GM21786 (cell line): ENCODE measurements around the gene PLAGL1.
"Not testable (repeated sequence)": the region's sequence is repeated elsewhere in the genome, so short reads cannot be mapped to it uniquely, and the experiment has no call there.

ENCODE experiments used
- ATAC-seq: cut with Tn5 transposase; IDR thresholded peaks from one replicate; pipeline ENCODE4 v1.9.1; 2021; ENCODE audit not compliant: unreplicated experiment

The PLAGL1 gene

DNA sequence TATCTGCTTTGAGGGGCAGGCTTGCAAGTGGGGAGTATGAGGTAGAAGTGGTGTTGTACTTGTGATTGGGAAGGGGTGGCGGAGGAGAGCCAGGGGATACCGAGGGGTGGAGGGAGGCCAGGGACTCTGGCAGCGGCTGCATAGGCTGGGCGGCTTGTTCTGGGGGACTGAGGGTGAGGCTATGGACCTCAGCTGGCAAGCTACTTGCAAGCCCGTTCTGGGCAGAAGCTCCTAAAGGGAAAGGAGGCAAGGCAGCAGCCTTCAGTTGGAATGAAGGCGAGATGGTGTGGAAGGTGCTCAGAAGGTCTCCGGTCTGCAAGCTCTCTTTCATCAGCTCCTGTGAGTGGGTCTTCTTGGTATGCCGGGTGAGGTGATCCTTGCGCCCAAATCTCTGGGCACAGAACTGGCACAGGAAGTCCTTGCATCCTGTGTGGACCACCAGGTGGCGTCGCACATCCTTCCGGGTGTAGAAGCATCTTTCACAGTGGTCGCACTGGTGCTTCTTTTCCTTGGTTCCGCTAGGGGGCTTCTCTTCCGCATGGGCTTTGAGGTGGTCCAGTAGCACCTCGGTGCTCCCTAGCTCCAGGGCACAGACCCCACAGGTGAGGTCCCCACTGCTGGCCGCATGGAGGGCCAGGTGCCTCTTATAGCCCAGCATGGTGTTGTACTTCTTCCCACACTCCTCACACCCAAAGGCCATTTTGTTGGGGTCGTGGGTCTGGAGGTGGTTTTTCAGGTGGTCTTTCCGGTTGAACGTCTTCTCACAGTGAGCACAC is 66.0 kb downstream of the PLAGL1 start:
- ATAC-seq = peak; percentile 49

- ATAC-seq = peak; percentile 98
These were observed 68.0 kb downstream of the PLAGL1 start for GRCh38 chr6:143940011-143940597.

GRCh38 chr6:143939364-143939763 is 68.7 kb downstream of the PLAGL1 start:
- ATAC-seq = no peak

GRCh38 chr6:143937668-143937970 is 70.4 kb downstream of the PLAGL1 start:
- ATAC-seq = no peak

DNA sequence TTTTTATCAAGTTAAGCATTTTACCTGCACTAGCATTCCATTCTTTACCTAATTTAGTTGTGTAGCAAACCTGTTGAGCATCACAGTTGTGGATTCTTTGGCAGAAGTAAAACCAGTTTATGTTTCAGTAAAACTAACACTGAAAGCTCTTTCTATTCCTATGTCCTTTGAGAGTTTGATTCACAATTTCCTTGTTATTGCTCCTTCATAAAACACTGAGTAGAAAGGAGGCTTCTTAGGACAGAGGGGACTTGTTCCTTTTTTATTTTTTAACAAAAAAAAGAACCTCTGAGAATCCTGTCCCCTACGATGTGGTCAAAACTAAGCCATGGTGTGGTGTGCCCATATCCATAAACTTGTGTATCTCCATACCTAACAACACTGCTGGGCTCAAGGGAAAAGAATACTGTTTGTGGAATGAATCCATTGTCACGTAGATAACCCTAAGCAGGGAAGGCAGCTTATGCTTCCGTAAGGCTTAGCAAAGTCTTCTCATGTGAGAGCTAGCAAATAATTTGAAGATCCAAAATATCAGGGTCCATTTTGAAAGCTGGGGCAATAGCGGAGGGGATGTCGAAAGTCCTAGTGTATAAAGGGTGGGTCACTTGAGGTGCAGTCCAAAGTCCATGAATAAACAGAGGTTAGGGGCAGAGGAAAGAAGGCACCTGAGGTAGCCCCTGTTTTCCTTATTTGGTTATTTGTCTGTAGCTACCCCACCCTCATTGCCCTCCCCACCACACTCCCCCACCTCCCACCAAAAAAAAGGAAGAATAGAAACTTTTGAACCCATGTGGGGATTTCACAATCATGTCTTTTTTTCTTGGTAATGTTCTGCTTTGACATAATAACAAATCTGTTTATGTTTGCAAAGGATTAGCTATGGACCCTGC is 71.0 kb downstream of the PLAGL1 start:
- no peak for ATAC-seq

GRCh38 chr6:143936347-143936746 is 71.7 kb downstream of the PLAGL1 start:
- no peak for ATAC-seq

- no peak for ATAC-seq
These were observed 73.2 kb downstream of the PLAGL1 start for GRCh38 chr6:143934867-143935266.

- no peak for ATAC-seq
These were observed 73.7 kb downstream of the PLAGL1 start for GRCh38 chr6:143934331-143934730.

GRCh38 chr6:143929975-143930374 is 78.1 kb downstream of the PLAGL1 start:
- ATAC-seq = no peak

DNA sequence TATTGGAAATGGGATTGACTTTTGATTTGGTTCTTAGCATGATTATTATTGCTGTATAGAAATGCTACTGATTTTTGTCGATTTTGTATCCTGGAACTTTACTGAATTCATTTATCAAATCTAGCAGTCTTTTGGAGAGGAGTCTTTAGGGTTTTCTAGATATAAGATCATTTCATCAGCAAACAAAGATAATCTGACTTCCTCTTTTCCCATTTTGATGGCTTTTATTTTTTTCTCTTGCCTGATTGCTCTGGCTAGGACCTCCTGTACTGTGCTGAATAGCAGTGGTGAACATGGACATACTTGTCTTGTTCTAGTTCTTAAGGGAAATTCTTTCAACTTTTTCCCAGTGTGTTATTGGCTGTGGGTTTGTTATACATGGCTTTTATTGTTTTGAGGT is 79.2 kb downstream of the PLAGL1 start:
- ATAC-seq = no peak

DNA sequence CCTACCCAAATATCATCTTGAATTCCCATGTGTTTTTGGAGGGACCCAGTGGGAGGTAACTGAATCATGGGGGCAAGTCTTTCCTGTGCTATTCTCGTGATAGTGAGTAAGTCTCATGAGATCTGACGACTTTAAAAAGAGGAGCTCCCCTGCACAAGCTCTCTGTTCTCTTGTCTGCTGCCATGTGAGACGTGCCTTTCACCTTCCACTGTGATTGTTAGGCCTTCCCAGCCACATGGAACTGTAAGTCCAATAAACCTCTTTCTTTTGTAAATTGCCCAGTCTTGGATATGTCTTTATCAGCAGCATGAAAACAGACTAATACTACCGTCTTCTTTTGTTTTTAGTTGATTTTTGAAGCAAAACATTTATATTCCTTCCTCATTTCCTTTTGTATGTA is 91.0 kb downstream of the PLAGL1 start:
- ATAC-seq = not testable (repeated sequence)

DNA sequence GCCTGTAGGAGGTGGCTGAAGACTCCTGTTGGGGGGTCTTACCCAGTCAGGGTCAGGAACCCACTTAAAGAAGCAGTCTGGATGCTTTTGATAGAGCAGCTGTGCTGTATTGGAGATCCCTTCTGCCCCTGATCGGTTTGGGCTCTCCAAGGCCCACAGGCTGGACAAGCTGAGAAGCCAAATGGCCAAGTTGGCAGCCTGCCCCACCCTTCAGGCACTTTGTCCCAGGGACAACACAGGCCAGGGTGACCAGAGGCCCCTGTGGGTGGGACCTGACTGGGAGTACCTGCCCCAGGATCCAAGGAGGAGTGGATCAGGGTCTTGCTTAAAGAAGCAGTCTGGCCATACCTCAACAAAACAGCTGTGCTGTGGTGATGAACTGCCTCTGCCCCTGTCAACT is 95.4 kb downstream of the PLAGL1 start:
- no peak for ATAC-seq

GRCh38 chr6:143911028-143911427 is 97.0 kb downstream of the PLAGL1 start:
- no peak for ATAC-seq

DNA sequence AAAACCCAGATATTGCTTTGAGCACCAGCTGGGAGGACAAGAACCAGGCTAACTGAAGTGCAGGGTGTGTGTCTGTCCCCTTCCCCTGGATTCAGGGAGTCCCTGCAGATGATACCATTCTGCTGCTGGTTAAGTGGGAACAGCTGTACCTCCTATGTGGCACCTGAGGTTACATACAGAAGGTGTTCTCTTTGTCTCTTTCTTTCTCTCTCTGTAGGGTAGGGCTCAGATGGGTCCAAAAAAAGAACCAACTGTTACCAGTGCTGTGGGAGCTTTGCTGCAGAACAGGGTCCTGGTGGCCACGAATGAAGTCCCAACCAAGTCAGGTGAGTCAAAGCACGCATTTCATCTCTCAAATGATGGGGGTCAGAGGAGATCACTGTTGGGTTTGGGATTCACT is 105.2 kb downstream of the PLAGL1 start:
- ATAC-seq = no peak

DNA sequence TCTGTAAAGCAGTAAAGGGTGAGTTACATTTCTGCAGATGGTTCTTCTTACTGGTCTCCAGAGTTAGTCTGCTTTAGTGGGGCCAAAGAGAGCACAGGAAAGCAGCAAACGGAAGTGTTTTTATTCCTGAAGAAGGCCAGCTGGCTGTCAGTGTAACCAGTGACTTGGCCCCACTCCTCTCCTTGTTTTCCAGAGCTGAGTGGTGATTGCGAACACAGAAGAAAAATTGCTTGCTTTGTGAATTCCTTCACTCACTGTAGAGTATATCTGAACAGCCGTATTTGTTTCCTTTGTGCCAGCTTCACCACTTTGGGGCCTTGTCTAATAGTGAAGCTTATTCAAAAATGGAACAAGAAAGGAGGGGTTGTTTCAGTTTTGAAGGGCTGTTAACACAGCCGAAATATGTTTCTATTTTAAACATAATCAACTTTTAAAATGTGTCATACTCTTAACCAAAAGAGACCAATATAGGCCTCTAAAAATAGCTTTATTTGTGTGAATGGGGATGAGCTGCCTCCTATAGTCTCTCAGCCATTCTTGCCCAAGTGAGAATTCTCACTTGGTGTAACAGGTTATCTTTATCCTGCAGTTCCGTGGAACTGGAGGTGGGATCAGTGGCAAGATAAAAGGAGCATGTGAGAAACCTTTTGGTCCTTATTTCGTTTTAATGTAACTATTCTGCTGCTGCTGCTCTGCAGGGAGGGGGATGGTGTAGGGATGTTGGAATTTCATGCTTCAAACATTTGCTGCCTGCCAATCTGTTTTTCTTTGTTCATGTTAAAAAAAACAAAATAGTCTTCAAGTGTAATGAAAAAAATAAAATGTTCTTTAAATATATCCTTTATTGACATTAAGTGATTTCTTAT is 105.9 kb downstream of the PLAGL1 start:
- ATAC-seq = peak; percentile 97

GRCh38 chr6:143900358-143900757 is 107.7 kb downstream of the PLAGL1 start:
- no peak for ATAC-seq

DNA sequence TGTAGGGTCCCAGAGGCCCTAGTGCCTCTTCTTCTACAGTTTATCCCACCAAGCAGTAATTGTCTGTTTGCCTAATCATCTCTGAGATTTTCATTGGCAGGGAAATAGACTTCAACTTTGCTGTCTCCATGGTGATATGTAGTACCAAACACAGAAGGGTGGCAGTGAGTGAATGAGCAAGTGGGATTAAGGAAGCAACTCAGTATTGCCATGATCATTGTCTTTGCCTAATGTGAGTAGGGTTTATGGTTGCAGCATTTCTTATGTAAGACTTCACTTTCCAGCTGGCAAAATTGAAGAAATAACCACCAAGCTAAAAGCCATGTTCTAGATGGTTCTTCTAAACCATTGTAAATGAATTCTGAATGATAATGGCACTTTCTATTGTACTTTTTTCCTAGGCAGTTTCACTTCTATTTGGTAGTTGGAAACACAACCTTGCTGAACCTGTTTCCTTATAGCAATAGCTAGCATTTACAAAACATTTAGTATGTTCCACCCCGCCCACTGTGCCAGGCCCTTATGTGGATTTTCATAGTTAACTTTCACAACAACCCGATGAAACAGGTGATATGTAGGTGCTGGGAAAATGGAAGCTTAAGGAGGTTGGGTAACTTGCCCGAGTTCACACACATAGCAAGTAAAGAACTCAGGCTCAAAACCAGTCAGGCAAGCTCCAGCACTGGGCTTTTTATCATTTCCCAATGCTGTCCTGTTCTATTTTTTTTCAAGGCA is 111.8 kb downstream of the PLAGL1 start:
- no peak for ATAC-seq

GRCh38 chr6:143894655-143895054 is 113.4 kb downstream of the PLAGL1 start:
- ATAC-seq = no peak
